HUES64 (cell line): ENCODE measurements around the gene MMP15.
"Not testable (repeated sequence)": the region's sequence is repeated elsewhere in the genome, so short reads cannot be mapped to it uniquely, and the experiment has no call there.

Source experiments
- H3K27ac ChIP-seq: 2 replicates; pipeline ENCODE4 v1.7.0; 2013; ENCODE audit warnings: low read depth, low read length, inconsistent platforms
- H3K27me3 ChIP-seq: 2 replicates; pipeline ENCODE4 v1.6.1; 2013; ENCODE audit warnings: mild to moderate bottlenecking, low read length; ENCODE audit not compliant: insufficient read depth
- H3K36me3 ChIP-seq: 2 replicates; pipeline ENCODE4 v1.6.1; 2013; ENCODE audit warnings: mild to moderate bottlenecking, low read length; ENCODE audit not compliant: insufficient read depth
- H3K4me1 ChIP-seq: 2 replicates; pipeline ENCODE4 v1.6.1; 2013; ENCODE audit warnings: mild to moderate bottlenecking, low read length, moderate library complexity; ENCODE audit not compliant: insufficient read depth
- H3K4me3 ChIP-seq: 2 replicates; pipeline ENCODE4 v1.5.1; 2013; ENCODE audit warnings: mild to moderate bottlenecking, low read length, moderate library complexity
- H3K9ac ChIP-seq: 2 replicates; pipeline ENCODE4 v1.6.1; 2013; ENCODE audit warnings: mild to moderate bottlenecking, low read depth, low read length
- H3K9me3 ChIP-seq: 2 replicates; pipeline ENCODE4 v1.6.1; 2013; ENCODE audit warnings: low read depth, low read length; ENCODE audit not compliant: insufficient read depth
- WGBS: fragments of 150-250, 120-280 bp; methylation state at CpG from one replicate; pipeline ENCODE4 v1.1.7; 2013; ENCODE audit warnings: missing lambda C conversion rate; 5-methylcytosine and 5-hydroxymethylcytosine counted together

MMP15 gene

DNA sequence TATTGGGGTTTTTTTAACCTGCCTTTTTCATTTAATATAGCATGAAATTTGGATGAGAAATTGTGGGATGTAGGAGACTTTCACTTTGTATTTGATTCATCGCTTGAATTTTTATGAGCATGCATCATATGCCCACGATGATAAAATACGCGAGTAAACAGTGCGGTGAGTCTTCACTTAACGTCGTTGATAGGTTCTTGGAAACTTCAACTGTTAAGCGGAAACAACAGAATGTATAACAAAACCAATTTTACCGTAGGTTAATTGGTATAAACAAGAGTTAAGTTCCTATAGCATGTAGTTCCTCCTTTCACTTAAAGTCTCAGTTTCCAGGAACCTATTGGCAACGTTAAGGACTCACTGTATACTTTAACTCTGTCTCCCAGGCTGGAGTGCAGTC lies 28.7 kb downstream of the MMP15 start:
- Histone ChIP-seq H3K4me3 (no peak overlapping the region), H3K27me3 (no peaks in the 10 kb centered on the region), H3K9me3 (no peaks in the 10 kb centered on the region), H3K9ac (no peak overlapping the region), H3K27ac (no peak overlapping the region), H3K4me1 (0 out of 2 replicates have a peak, but pooled peaks cover 4% of the 10 kb centered on the region), H3K36me3 (no peaks in the 10 kb centered on the region)
- whole genome bisulfite sequencing = 93% methylated on average over 10 of the region's 10 CpGs

DNA sequence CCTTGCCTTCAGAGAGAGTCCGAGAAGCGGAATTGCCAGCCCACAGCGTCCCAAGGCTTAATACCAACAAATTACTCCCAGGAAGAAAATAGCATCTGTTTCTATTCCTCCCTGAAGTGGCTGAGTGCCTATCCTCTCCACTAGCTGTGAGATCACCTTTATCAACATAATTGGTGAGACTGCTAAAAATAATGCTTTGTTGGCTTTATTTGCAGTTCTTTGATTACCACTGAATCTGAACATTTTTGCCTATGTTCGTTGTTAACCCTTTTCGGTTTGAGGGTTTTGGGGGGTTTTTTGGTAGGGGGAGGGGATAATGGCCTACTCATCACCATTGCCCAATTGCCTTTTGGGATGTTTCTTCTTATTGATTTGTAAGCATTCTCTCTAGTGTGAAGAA lies 31.0 kb downstream of the MMP15 start:
- H3K9me3 ChIP-seq = no peaks in the 10 kb centered on the region
- no peaks in the 10 kb centered on the region for H3K36me3 ChIP-seq
- no peak overlapping the region for H3K9ac ChIP-seq
- 85% methylated on average over 5 of the region's 5 CpGs for WGBS
- no peaks in the 10 kb centered on the region for H3K27me3 ChIP-seq
- no peak overlapping the region for H3K27ac ChIP-seq
- 0 out of 2 replicates have a peak, but pooled peaks cover 4% of the 10 kb centered on the region for H3K4me1 ChIP-seq
- H3K4me3 ChIP-seq = no peak overlapping the region

DNA sequence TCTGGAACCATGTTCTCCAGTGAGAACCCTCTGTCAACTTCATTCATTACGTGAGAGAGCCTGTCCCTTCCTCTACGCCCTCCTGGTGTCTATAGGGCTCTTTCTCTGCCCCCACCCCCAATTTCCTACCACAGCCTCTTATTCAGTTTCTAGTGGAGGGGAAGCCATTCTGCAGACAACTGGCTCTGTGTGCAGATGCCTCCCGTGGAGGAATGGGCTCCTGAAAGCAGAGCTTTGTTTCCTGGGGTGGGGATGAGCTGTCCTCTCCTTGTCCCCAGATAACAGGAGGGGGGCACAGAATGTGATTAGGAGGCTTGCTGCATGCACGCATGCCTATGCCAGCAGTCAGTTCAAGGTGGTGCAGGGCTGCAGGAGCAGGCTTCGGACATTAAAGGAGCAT lies 31.6 kb downstream of the MMP15 start:
- no peak overlapping the region for H3K4me3 ChIP-seq
- no peak overlapping the region for H3K27ac ChIP-seq
- H3K4me1 ChIP-seq = 0 out of 2 replicates have a peak, but pooled peaks cover 4% of the 10 kb centered on the region
- no peak overlapping the region for H3K9ac ChIP-seq
- H3K9me3 ChIP-seq = no peaks in the 10 kb centered on the region
- no peaks in the 10 kb centered on the region for H3K36me3 ChIP-seq
- WGBS = 79% methylated on average over 5 of the region's 5 CpGs
- no peaks in the 10 kb centered on the region for H3K27me3 ChIP-seq

DNA sequence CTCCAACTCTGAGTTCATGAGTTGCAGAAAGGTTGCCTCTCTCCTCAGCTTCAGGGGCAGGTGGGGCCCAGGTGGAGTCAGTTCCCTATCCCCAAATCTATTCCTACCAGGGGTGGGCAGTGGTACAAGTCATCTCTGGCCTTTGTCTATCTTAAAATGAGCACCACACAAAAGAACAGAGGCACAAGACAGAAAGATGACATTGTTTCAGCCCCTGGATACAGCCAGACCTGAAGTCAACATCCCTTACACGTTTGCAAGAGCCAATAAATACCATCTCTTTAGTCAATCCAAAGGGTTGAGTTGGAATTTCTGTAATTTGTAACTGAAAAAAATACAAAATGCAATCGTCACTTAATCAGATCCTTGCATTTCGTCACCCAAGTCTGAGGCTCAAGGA lies 32.2 kb downstream of the MMP15 start:
- 87% methylated on average over 3 of the region's 3 CpGs for WGBS
- no peak overlapping the region for H3K4me3 ChIP-seq

DNA sequence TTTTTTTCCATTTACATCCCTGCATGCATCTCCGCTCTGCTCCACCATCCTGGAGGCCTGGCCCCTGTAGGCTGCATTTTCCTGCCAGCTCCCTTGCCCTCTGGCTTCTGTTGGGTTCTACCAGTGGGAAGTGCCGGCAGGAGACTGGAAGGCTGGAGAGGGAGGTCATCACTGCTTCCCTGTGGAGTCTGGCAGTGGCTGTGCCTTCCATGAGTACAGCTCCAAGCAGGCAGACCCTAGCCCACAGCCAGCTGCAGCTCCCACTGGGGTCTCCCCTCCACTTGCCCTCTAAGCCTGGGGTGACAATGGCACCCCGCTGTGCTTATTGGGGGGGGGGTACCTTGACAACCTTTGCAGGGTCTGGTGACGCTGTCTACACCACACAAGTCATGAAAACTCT lies 37.3 kb downstream of the MMP15 start:
- no peak overlapping the region for H3K4me3 ChIP-seq
- no peak overlapping the region for H3K27ac ChIP-seq
- H3K27me3 ChIP-seq = no peaks in the 10 kb centered on the region
- no peaks in the 10 kb centered on the region for H3K9me3 ChIP-seq
- H3K36me3 ChIP-seq = no peaks in the 10 kb centered on the region
- H3K4me1 ChIP-seq = no peaks in the 10 kb centered on the region
- 69% methylated on average over 4 of the region's 4 CpGs for WGBS
- no peak overlapping the region for H3K9ac ChIP-seq

More for the DNA sequence above, 32.2 kb downstream of the MMP15 start:
- H3K27me3 ChIP-seq = no peaks in the 10 kb centered on the region
- H3K9ac ChIP-seq = no peak overlapping the region
- no peaks in the 10 kb centered on the region for H3K9me3 ChIP-seq
- no peak overlapping the region for H3K27ac ChIP-seq
- H3K4me1 ChIP-seq = 0 out of 2 replicates have a peak, but pooled peaks cover 4% of the 10 kb centered on the region
- no peaks in the 10 kb centered on the region for H3K36me3 ChIP-seq

DNA sequence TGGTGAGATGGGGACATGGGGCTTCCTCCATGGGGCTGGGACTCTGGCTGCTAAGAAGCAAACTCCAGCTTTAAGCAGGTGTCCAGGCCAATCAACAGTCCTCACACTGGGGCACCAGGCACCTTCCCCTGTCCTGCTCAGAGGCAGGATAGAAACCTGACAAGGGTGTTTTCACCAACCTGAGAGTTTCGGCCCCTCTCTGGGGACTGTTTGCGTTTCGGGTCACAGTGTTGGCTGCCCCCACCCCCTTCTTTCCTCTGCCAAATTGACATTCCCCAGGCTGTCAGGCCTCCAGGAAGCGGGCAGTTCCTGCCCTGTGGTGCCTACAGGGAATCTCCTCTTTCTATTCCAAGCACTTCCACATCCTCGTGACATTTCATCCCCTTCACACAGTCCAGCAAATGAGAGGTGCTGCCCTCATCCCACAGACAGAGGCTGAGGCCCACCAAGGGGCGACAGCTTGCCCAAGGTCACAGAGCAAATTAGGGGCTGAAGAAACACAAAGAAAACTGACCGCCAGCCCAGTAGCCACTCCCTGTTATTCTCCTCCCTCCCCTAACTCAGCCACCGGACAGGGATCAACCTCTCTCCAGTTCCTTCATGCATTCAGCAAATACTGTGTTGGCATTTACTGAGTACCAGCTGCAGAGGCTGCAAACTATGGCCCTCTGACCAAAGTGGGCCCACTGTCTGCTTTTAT lies 38.0 kb downstream of the MMP15 start:
- Histone ChIP-seq H3K9me3 (no peaks in the 10 kb centered on the region), H3K4me3 (no peak overlapping the region), H3K27me3 (no peaks in the 10 kb centered on the region), H3K36me3 (no peaks in the 10 kb centered on the region), H3K4me1 (no peaks in the 10 kb centered on the region), H3K27ac (no peak overlapping the region), H3K9ac (no peak overlapping the region)
- 69% methylated on average over 8 of the region's 8 CpGs for WGBS

DNA sequence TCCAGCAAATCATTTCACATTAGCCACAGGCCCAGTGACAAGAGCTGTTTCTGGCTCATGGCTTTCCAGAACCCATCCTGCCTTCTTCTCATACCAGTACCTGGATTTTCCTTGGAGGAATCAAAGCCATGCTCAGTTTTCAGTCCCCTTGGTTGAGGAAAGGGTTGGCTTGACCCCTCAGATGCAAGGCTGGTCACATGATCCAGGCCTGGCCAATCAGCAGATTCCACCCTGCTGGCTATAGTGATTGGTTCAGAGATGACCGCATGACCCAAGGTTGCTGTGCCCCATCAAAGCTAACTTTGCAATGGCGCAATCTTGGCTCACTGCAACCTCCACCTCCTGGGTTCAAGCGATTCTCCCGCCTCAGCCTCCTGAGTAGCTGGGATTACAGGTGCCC lies 45.0 kb downstream of the MMP15 start:
- Histone ChIP-seq H3K4me3 (no peak overlapping the region), H3K36me3 (no peaks in the 10 kb centered on the region), H3K4me1 (no peaks in the 10 kb centered on the region), H3K27ac (no peak overlapping the region), H3K9me3 (no peaks in the 10 kb centered on the region), H3K27me3 (no peaks in the 10 kb centered on the region), H3K9ac (no peak overlapping the region)
- 98% methylated on average over 4 of the region's 4 CpGs for WGBS

DNA sequence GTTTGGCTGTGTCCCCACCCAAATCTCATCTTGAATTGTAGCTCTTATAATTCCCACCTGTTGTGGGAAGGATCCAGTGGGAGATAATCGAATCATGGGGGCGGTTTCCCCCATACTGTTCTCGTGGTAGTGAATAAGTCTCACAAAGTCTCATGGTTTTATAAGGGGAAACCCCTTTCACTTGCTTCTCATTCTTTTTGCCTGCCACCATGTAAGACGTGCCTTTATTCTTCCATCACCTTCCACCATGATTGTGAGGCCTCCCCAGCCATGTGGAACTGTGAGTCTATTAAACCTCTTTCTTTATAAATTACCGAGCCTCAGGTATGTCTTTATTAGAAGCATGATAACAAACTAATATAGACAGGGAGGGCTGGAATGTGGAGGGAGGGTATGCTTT lies 46.6 kb downstream of the MMP15 start:
- not testable (repeated sequence) for H3K9me3 ChIP-seq

DNA sequence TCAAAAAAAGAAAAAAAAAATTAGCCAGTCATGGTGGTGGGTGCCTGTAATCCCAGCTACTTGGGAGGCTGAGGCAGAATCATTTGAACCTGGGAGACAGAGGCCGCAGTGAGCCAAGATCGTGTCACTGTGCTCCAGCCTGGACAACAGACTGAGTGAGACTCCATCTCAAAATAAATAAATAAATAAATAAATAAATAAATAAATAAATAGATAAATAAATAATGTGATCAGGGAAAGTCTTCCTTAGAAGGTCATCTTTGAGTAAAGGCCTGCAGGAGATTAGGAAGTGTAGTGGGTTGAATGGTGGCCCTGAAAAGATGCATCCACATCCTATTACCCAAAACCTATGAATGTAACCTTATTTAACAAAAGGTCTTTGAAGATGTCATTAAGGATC lies 47.5 kb downstream of the MMP15 start:
- not testable (repeated sequence) for H3K27me3 ChIP-seq, H3K4me3 ChIP-seq, H3K9me3 ChIP-seq, H3K9ac ChIP-seq, H3K4me1 ChIP-seq, H3K27ac ChIP-seq, H3K36me3 ChIP-seq
- 100% methylated on average over 2 of the region's 2 CpGs for WGBS

More for the DNA sequence above, 46.6 kb downstream of the MMP15 start:
- H3K4me3 ChIP-seq, H3K36me3 ChIP-seq, H3K4me1 ChIP-seq, H3K9ac ChIP-seq, H3K27me3 ChIP-seq, H3K27ac ChIP-seq: not testable (repeated sequence)
- WGBS = 86% methylated on average over 5 of the region's 5 CpGs

DNA sequence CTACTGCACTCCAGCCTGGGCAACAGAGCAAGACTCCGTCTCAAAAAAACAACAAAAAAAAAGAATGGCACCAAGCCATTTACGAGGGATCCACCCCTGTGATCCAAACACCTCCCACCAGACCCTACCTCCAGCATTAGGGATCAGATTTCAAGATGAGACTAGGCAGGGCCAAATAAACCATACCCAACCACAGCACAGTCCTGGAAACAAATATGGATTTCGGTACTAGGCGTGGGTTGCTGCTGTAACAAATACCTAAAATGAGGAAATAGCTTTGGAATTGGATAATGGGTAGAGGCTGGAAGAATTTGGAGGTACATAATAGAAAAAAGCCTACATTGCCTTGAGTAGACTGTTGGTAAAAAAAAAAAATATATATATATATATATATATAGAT lies 49.1 kb downstream of the MMP15 start:
- Histone ChIP-seq H3K4me3 (no peak overlapping the region), H3K27me3 (no peaks in the 10 kb centered on the region), H3K9ac (no peak overlapping the region), H3K4me1 (no peaks in the 10 kb centered on the region), H3K9me3 (no peaks in the 10 kb centered on the region), H3K27ac (no peak overlapping the region), H3K36me3 (no peaks in the 10 kb centered on the region)
- 82% methylated on average over 4 of the region's 4 CpGs for WGBS

DNA sequence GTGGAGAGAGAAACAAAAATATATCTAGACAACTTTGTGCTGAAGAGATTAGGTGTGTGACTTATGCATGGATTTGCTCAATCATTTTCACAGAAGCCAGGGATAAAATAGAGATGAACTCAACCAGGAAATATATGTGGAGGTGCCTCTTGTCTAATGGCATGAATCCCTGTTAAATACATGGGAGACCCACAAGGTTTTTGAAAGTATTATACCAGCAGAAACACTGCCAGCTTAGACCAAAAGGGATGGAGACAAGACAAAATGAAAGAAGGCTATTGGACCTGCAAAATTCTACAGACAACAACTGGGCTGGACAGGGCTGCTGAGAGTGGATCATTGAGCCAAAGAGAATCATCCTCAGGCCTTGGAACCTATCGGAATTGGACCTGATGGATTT lies 51.0 kb downstream of the MMP15 start:
- no peaks in the 10 kb centered on the region for H3K4me1 ChIP-seq
- H3K9ac ChIP-seq = no peak overlapping the region
- H3K9me3 ChIP-seq = no peaks in the 10 kb centered on the region
- H3K27me3 ChIP-seq = no peaks in the 10 kb centered on the region
- no peaks in the 10 kb centered on the region for H3K36me3 ChIP-seq
- no peak overlapping the region for H3K27ac ChIP-seq
- no peak overlapping the region for H3K4me3 ChIP-seq
- WGBS = 89% methylated on average over 1 of the region's 1 CpG

DNA sequence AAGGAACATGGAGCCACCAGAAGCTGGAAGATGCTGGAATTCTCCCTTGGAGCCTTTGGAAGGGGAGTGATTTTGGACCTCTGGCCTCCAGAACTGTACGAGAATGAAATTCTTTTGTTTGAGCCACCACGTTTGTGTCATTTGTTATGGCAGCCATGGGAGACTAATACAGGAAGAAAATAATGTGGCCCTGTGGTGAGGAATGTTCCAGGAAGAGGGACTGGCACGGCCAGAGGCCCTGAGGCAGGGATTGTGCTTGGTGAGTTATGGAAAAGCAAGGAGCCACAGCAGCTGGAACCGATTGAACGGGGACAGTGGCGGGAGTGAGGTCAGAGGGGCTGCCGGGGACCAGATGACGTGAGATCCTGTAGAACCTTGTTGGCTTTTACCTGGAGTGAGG lies 52.2 kb downstream of the MMP15 start:
- 89% methylated on average over 8 of the region's 8 CpGs for WGBS
- Histone ChIP-seq H3K4me1 (no peaks in the 10 kb centered on the region), H3K27ac (no peak overlapping the region), H3K36me3 (no peaks in the 10 kb centered on the region), H3K27me3 (no peaks in the 10 kb centered on the region), H3K9ac (no peak overlapping the region), H3K9me3 (no peaks in the 10 kb centered on the region), H3K4me3 (no peak overlapping the region)
